CD4-positive, CD25-positive, alpha-beta regulatory T cell (primary cell): Measurements from ENCODE around the gene TPSG1. TPM values are rescaled to one million over a fixed set of nuclear protein-coding genes. Genes with fewer than 3 reads are reported as not detected.
"Not testable (repeated sequence)": the region's sequence is repeated elsewhere in the genome, so short reads cannot be mapped to it uniquely, and the experiment has no call there.

Experiments used
- ATAC-seq, 2 donors: fragments of 150-1000 bp; cut with Tn5 transposase; one replicate each; pipeline ENCODE4 v1.10.0; 2021; ENCODE audit warnings: low read depth in 2 of 2, moderate number of reproducible peaks in 2 of 2, moderate library complexity in 1 of 2
- DNase-seq, 3 donors: peaks; one replicate each; pipeline versions ENCODE4 v3.0.0 to v3.0.0-alpha.2; 2012 to 2022; ENCODE audit warnings: mixed read lengths in 1 of 3
- H3K27ac ChIP-seq: one replicate; pipeline ENCODE4 v1.7.0; 2013; ENCODE audit warnings: mild to moderate bottlenecking, low read length; ENCODE audit not compliant: insufficient read depth, poor library complexity, severe bottlenecking
- H3K27me3 ChIP-seq: one replicate; pipeline ENCODE4 v1.7.0; 2013; ENCODE audit warnings: low read length; ENCODE audit not compliant: control insufficient read depth, insufficient read depth
- H3K36me3 ChIP-seq: one replicate; pipeline ENCODE4 v1.7.0; 2013; ENCODE audit warnings: mild to moderate bottlenecking, low read length, moderate library complexity; ENCODE audit not compliant: control insufficient read depth, insufficient read depth
- H3K4me1 ChIP-seq: 2 replicates; pipeline ENCODE4 v1.7.0; 2013; ENCODE audit warnings: mild to moderate bottlenecking, low read length; ENCODE audit not compliant: insufficient read depth, control insufficient read depth, poor library complexity, severe bottlenecking
- H3K4me3 ChIP-seq: one replicate; pipeline ENCODE4 v1.7.0; 2013; ENCODE audit warnings: low read depth, mild to moderate bottlenecking, low read length, moderate library complexity
- H3K9me3 ChIP-seq, 2 experiments: 1 replicate in 1 of 2; 2 replicates in 1 of 2; pipeline ENCODE4 v1.7.0; 2013; ENCODE audit warnings: low read length in 2 of 2, mild to moderate bottlenecking in 1 of 2, moderate library complexity in 1 of 2; ENCODE audit not compliant: control insufficient read depth in 2 of 2
- H3K27ac Mint-ChIP-seq, 3 donors: one replicate each; pipeline ENCODE4 v1.8.0; 2020 to 2022; ENCODE audit warnings: mild to moderate bottlenecking in 3 of 3, mixed read lengths in 3 of 3, moderate library complexity in 2 of 3
- H3K27me3 Mint-ChIP-seq: one replicate; pipeline ENCODE4 v1.8.0; 2022; ENCODE audit warnings: mild to moderate bottlenecking, mixed read lengths
- H3K36me3 Mint-ChIP-seq: one replicate; pipeline ENCODE4 v1.8.0; 2020; ENCODE audit warnings: mixed read lengths
- H3K4me1 Mint-ChIP-seq, 4 donors: one replicate each; pipeline ENCODE4 v1.8.0; 2020 to 2022; ENCODE audit warnings: mixed read lengths in 4 of 4, mild to moderate bottlenecking in 1 of 4
- H3K4me3 Mint-ChIP-seq, 4 donors: one replicate each; pipeline ENCODE4 v1.8.0; 2020 to 2022; ENCODE audit warnings: mild to moderate bottlenecking in 4 of 4, mixed read lengths in 4 of 4, moderate library complexity in 3 of 4
- H3K9me3 Mint-ChIP-seq, 7 donors: one replicate each; pipeline ENCODE4 v1.8.0; 2020 to 2022; ENCODE audit warnings: mixed read lengths in 7 of 7, mild to moderate bottlenecking in 3 of 7, moderate library complexity in 2 of 7
- polyA plus RNA-seq, 4 donors: library from polyadenylated mRNA; unstranded; fragments of 300-500 nt; fragmentation: Illumina TruSeq; gene quantifications; one replicate each; pipeline ENCODE4 v1.2.3, GENCODE V29; 2021
- total RNA-seq: library from RNA; stranded (reverse); gene quantifications from one replicate; pipeline ENCODE4 v1.2.3, GENCODE V29; 2022

TPSG1 gene
- total and polyA plus RNA-seq, 5 donors from 2014 or later = not detected

- Histone ChIP-seq H3K27me3 (no peaks in the 10 kb centered on the region), H3K4me1 (peaks cover 8% of the 10 kb centered on the region), H3K9me3 (no peaks in the 10 kb centered on the region)
Observed at GRCh38 chr16:1259760-1260068, 34.6 kb upstream of the TPSG1 start.

GRCh38 chr16:1258906-1259759 lies 34.1 kb upstream of the TPSG1 start:
- DNase-seq = peak in 1 of 3 donors; percentile 12
- peaks cover 10% of the 10 kb centered on the region for H3K27me3 Mint-ChIP-seq
- H3K36me3 ChIP-seq = no peaks in the 10 kb centered on the region
- H3K4me1 ChIP-seq = peaks cover 8% of the 10 kb centered on the region
- no peak overlapping the region for H3K4me3 ChIP-seq
- peaks cover 0 to 7% (median 1%) of the 10 kb centered on the region in 4 donors for H3K4me1 Mint-ChIP-seq
- peak overlapping the region in 3 of 4 donors; percentile 31 to 73 (median 53) for H3K4me3 Mint-ChIP-seq
- ATAC-seq = no peak
- peaks cover 0 to under 1% (median 0%) of the 10 kb centered on the region in 7 donors for H3K9me3 Mint-ChIP-seq
- no peak overlapping the region for H3K27ac ChIP-seq
- no peaks in the 10 kb centered on the region for H3K27me3 ChIP-seq
- no peaks in the 10 kb centered on the region for H3K36me3 Mint-ChIP-seq
- no peaks in the 10 kb centered on the region for H3K9me3 ChIP-seq
- H3K27ac Mint-ChIP-seq = peak overlapping the region in 1 of 3 donors; percentile 20

More at GRCh38 chr16:1259760-1260068, 34.6 kb upstream of the TPSG1 start:
- H3K9me3 Mint-ChIP-seq = peaks cover 0 to 3% (median 0%) of the 10 kb centered on the region in 7 donors
- H3K4me3 ChIP-seq = no peak overlapping the region
- no peaks in the 10 kb centered on the region for H3K36me3 Mint-ChIP-seq
- H3K4me3 Mint-ChIP-seq = no peak overlapping the region
- H3K36me3 ChIP-seq = no peaks in the 10 kb centered on the region
- H3K27ac Mint-ChIP-seq = no peak overlapping the region
- no peak overlapping the region for H3K27ac ChIP-seq
- peaks cover 10% of the 10 kb centered on the region for H3K27me3 Mint-ChIP-seq
- H3K4me1 Mint-ChIP-seq = peaks cover 0 to 7% (median 1%) of the 10 kb centered on the region in 4 donors
- DNase-seq = no peak
- ATAC-seq = no peak

DNA sequence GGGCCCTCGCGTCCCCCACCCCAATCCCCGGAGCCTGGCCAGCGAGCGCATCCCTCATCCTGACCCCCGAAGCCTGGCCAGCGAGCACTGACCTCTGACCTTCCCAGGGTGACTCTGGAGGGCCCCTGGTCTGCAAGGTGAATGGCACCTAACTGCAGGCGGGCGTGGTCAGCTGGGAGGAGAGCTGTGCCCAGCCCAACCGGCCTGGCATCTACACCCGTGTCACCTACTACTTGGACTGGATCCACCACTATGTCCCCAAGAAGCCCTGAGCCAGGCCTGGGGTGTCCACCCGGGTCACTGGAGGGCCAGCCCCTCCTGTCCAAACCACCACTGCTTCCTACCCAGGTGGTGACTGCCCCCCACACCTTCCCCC lies 33.1 kb upstream of the TPSG1 start:
- Histone ChIP-seq H3K9me3 (no peaks in the 10 kb centered on the region), H3K27ac (no peak overlapping the region), H3K27me3 (no peaks in the 10 kb centered on the region), H3K36me3 (no peaks in the 10 kb centered on the region), H3K4me3 (no peak overlapping the region), H3K4me1 (peaks cover 8% of the 10 kb centered on the region)
- peak overlapping the region in 1 of 3 donors; percentile 43 for H3K27ac Mint-ChIP-seq
- H3K4me1 Mint-ChIP-seq = peaks cover 0 to 7% (median 1%) of the 10 kb centered on the region in 4 donors
- H3K9me3 Mint-ChIP-seq = no peaks in the 10 kb centered on the region
- H3K4me3 Mint-ChIP-seq = no peak overlapping the region
- peaks cover 10% of the 10 kb centered on the region for H3K27me3 Mint-ChIP-seq
- DNase-seq (no peak), ATAC-seq (no peak)
- H3K36me3 Mint-ChIP-seq = no peaks in the 10 kb centered on the region

DNA sequence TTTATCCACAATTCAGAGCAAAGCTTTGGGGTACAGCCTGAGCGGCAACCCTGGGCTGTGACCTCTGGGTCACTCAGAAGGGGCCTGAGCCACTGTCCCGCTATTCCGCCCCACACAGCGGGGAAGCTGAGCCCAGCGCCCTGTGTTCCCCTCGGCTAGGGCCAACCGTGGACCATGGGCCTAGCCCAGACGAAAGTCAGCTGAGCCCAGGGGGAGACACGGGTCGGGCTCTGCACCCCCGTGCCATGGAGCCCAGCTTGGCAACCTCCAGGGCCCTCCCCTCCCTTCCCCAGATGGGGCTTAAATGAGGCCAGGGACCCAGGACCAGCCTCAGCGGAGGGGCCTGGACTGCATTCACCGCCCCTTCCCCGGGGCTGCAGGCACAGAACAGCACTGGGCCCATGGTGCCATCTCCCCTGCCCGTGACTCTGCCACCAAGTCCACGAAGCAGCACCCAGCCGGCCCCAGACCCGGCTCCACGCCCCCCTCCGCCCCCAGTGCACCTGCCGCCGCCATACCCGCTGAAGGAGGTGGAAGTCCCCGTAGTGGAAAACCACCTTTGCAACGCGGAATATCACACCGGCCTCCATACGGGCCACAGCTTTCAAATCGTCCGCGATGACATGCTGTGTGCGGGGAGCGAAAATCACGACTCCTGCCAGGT lies 32.6 kb upstream of the TPSG1 start:
- Mint-ChIP-seq H3K4me1 (peaks cover 0 to 7% (median 1%) of the 10 kb centered on the region in 4 donors), H3K36me3 (no peaks in the 10 kb centered on the region), H3K4me3 (no peak overlapping the region), H3K27me3 (peaks cover 10% of the 10 kb centered on the region), H3K27ac (no peak overlapping the region), H3K9me3 (no peaks in the 10 kb centered on the region)
- no peak for ATAC-seq
- H3K36me3 ChIP-seq = no peaks in the 10 kb centered on the region
- no peak overlapping the region for H3K27ac ChIP-seq
- no peak overlapping the region for H3K4me3 ChIP-seq
- H3K4me1 ChIP-seq = peaks cover 8% of the 10 kb centered on the region
- no peaks in the 10 kb centered on the region for H3K27me3 ChIP-seq
- no peaks in the 10 kb centered on the region for H3K9me3 ChIP-seq
- DNase-seq = no peak

GRCh38 chr16:1256874-1257322 lies 31.8 kb upstream of the TPSG1 start:
- DNase-seq (no peak), ATAC-seq (no peak)
- no peak overlapping the region for H3K4me3 Mint-ChIP-seq
- no peak overlapping the region for H3K27ac ChIP-seq
- no peak overlapping the region for H3K4me3 ChIP-seq
- H3K36me3 ChIP-seq = no peaks in the 10 kb centered on the region
- no peaks in the 10 kb centered on the region for H3K9me3 Mint-ChIP-seq
- peaks cover 8% of the 10 kb centered on the region for H3K4me1 ChIP-seq
- H3K27ac Mint-ChIP-seq = no peak overlapping the region
- peaks cover 0 to 7% (median 1%) of the 10 kb centered on the region in 4 donors for H3K4me1 Mint-ChIP-seq
- peaks cover 10% of the 10 kb centered on the region for H3K27me3 Mint-ChIP-seq
- H3K9me3 ChIP-seq = no peaks in the 10 kb centered on the region
- H3K36me3 Mint-ChIP-seq = no peaks in the 10 kb centered on the region
- H3K27me3 ChIP-seq = no peaks in the 10 kb centered on the region

DNA sequence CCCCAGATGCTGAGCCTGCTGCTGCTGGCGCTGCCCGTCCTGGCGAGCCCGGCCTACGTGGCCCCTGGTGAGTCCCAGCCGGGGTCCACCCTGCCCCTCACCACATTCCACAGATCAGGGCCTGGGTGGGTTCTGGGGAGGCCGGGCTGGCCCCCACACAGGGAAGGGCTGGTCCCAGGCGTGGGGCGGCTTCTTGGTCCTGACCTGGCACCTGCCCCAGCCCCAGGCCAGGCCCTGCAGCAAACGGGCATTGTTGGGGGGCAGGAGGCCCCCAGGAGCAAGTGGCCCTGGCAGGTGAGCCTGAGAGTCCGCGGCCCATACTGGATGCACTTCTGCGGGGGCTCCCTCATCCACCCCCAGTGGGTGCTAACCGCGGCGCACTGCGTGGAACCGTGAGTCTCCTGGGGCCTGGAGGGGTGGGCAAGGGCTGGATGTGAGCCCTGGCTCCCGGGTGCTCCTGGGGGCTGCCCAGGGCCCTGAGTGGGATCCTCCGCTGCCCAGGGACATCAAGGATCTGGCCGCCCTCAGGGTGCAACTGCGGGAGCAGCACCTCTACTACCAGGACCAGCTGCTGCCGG lies 31.3 kb upstream of the TPSG1 start:
- DNase-seq, H3K4me3 ChIP-seq, H3K4me1 ChIP-seq, H3K27me3 ChIP-seq, H3K27ac Mint-ChIP-seq, ATAC-seq, H3K36me3 Mint-ChIP-seq, H3K9me3 Mint-ChIP-seq, H3K9me3 ChIP-seq, H3K4me3 Mint-ChIP-seq, H3K27ac ChIP-seq, H3K36me3 ChIP-seq, H3K4me1 Mint-ChIP-seq: not testable (repeated sequence)
- peaks cover 10% of the 10 kb centered on the region for H3K27me3 Mint-ChIP-seq

- H3K27ac Mint-ChIP-seq, H3K4me1 ChIP-seq, H3K27ac ChIP-seq, H3K36me3 Mint-ChIP-seq, H3K4me1 Mint-ChIP-seq, H3K9me3 Mint-ChIP-seq, H3K9me3 ChIP-seq, H3K27me3 ChIP-seq, H3K4me3 Mint-ChIP-seq, H3K27me3 Mint-ChIP-seq, DNase-seq, H3K36me3 ChIP-seq, H3K4me3 ChIP-seq: not testable (repeated sequence)
- ATAC-seq = peak in 1 of 2 donors; percentile 11
Observed at GRCh38 chr16:1255276-1256122, 30.4 kb upstream of the TPSG1 start, which contains the start of gene TPSD1. TSS of gene TPSD1 (plus strand) at chr16:1256069. CDS start at chr16:1256281, 212 bp downstream.
